HG02759 (cell line): Measurements from ENCODE around the gene EMC6.

Source experiments
- ATAC-seq: cut with Tn5 transposase; IDR thresholded peaks from one replicate; pipeline ENCODE4 v1.9.1; 2021; ENCODE audit warnings: mild to moderate bottlenecking, moderate library complexity; ENCODE audit not compliant: unreplicated experiment

The EMC6 gene

DNA sequence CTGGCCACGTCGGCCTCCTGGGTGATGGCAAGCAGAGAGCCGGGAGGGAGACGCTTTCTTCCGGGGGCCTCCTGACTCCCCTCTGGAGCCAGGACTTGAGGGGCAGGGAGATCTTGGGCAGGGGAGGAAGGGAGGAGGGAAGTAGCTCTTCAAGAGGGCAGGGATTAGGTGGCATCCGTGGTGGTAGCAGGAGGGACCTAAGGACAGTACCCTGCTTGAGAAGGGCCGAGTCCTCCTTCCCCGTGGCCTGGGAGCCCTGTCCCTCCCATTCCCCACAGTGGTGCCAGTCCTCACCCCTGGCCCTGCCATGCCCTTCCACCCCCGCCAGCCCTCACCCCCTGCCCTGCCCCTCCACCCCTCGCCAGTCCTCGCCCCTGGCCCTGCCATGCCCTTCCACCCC, 12.8 kb upstream of the EMC6 start:
- ATAC-seq = no peak

GRCh38 chr17:3656353-3656752, 12.3 kb upstream of the EMC6 start:
- no peak for ATAC-seq

DNA sequence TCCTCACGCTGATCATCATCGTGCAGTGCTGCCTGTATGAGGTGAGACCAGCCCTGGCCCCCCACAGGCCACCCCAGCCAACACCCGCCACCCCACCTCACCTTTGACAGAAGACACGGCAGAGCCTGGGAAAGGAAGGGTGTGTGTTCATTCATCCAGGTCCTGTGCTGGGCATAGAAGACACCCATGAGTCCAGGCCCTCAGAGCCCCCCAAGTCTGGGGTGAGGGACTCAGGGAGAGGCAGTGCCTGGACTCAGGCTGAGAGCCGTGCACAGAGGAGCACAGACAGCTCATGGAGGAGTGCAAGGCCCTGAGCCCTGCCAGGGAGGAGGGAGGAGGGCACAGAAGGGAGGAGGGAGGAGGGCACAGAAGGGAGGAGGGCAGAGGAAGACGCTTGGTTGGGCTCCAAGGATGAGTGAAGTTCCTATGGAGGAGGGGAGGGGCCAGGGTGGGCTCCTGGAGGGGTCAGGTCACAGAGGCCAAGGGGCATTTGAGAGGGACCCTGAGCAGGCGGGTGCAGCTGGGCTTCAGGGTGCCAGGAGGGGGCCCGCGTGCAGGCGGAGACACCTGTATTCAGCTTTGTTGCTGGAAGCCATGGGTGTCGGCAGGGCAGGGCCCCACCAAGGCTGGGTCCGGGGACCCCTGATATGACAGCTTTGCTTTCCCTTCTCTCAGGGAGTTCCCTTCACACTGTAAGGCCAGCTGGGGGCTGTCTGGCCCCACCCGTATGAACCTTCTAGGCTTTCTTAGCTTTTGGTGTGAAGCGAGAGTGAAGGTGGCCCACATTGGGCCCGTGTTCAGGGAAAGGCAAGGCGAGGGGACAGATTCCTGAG, 11.6 kb upstream of the EMC6 start:
- ATAC-seq = no peak

- ATAC-seq = no peak
These were observed 11.1 kb upstream of the EMC6 start for GRCh38 chr17:3657588-3657869.

- ATAC-seq = no peak
These were observed 10.5 kb upstream of the EMC6 start for GRCh38 chr17:3657874-3658783.

- no peak for ATAC-seq
These were observed 9.7 kb upstream of the EMC6 start for GRCh38 chr17:3658784-3659449.

DNA sequence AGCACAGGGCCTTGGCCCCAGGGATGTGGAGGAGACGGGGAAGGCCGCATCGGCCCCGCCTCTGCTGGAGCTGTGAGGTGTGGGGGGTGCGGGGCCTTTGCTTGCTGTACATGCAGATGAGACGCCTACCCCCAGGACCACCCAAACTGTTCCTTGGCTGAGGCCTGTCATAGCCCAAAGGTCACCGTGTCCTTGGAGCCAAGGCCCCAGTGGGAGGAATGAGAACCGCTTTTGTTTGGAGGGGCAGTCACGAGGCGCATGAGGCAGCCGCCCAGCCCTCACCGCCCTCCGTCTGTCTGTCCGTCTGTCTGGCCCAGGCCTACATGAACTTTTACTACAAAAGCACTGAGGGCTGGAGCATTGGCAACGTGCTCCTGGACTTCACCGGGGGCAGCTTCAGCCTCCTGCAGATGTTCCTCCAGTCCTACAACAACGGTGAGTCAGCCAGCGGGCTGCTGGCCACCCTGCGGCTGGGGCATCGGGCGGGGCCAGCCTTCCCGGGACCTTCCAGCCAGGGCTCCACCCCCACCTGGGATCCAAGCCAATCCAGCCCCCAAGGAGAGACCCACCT, 9.0 kb upstream of the EMC6 start:
- ATAC-seq = no peak

- ATAC-seq = no peak
These were observed 8.2 kb upstream of the EMC6 start for GRCh38 chr17:3660311-3660891.

GRCh38 chr17:3663102-3664011, 5.3 kb upstream of the EMC6 start:
- no peak for ATAC-seq

- no peak for ATAC-seq
These were observed 2.8 kb upstream of the EMC6 start for GRCh38 chr17:3665834-3666233.

DNA sequence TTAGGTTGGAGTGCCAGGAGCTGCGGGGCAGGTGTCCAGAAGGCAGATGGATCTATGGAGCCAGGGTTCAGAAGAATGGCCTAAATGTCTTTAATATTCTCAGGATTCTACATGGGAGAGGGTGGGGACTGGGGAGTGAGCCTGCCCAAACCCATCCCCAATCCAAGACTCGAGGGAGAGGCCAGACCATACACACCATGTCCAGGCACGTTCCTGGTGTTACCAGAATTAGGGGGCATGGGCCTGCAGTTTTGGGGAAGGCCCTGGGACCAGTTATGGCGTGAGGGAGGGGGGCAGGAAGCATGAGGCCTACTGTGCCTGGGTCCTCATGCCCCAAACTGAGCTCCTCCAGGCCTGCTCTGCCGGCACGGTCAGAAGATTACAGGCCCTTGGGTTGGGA, 2.1 kb upstream of the EMC6 start:
- no peak for ATAC-seq

DNA sequence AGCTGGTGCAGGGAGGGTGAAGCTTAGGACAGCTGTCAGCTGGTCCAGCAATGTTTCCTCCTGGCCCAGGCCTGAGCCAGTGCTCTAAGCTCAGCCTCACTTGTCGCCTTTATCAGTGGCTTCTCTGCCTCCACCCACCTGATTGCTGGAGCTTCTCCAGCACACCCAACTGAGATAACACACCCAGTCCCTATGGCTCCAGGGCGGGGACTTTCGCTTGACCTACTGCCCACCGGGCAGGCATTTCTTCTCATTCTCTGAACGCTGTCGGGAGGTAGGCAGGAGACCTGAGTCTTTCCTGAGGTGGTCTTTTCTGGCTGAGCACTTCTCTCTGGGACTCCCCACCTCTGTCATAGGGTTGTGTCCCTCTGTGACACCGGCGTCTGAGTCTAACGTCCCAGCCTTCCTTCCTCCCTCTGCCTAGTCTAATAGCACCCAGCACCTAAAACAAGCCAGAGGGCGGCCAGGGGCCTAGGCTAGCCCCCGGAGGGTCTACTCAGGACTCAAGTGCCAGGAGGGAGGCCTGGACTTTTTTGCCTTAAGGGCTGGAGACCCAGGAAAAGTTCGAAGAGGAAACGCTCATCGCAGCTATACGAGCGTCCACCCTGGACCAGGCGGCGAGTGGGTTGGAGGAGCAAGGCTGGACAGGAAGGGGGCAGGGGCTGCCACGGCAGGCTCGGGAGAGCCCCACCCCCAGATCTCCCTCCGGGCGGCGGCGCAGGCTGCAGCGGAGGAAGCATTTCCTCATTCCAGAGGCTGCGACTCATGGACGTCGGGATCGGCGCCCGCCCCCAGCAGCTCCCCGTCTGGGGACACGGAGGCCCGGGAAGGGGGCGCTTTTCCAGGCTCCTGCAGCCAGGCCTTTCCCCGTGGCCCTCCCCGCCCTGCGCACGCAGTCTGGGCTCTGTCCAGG, 990 bp upstream of the EMC6 start:
- ATAC-seq = peak; percentile 3

DNA sequence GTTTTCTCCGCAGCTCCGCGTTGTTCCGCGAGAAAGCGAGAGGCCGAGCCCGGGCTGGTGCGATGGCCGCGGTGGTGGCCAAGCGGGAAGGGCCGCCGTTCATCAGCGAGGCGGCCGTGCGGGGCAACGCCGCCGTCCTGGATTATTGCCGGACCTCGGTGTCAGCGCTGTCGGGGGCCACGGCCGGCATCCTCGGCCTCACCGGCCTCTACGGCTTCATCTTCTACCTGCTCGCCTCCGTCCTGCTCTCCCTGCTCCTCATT, 404 bp downstream of the EMC6 start:
- peak; percentile 3 for ATAC-seq

- no peak for ATAC-seq
These were observed 936 bp downstream of the EMC6 start for GRCh38 chr17:3669548-3669947.

DNA sequence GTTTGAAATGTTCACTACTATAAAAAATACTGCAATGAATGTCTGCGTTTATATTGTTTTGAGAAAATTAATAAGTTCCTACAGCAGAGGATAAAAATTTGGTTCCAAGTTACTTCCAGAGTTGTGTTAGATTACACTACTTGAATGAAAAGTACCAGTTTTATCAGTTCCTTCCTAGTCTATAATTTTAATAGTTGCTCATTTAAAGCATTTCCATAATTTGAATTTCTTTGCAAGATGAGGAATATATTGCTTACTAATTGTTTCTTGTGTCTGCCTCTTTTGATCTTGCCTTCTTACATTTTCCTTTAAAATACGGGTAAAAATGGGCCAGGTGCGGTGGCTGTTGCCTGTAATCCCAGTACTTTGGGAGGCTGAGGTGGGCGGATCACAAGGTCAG, 4.0 kb downstream of the EMC6 start:
- no peak for ATAC-seq

DNA sequence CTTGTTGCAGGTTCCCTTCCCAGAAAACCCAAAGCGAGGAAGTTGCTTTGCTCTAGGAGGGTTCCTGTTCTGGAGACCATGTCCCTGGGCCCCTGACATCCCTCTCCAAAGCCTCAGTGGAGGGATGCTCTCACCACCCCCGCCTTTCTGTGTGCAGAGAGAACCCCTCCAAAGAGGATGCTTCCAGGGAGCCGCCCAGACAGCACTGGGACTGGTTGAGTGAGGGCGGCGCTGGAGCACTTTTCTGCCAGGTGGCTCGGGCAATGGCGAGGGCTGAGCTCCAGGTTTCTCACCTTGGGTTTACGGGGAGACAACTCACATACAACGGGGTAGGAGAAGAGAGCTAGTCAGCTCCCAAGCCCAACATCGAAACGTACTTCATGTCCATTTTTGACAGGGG, 7.3 kb downstream of the EMC6 start:
- ATAC-seq = no peak

GRCh38 chr17:3678095-3678820, 9.6 kb downstream of the EMC6 start:
- ATAC-seq = no peak

DNA sequence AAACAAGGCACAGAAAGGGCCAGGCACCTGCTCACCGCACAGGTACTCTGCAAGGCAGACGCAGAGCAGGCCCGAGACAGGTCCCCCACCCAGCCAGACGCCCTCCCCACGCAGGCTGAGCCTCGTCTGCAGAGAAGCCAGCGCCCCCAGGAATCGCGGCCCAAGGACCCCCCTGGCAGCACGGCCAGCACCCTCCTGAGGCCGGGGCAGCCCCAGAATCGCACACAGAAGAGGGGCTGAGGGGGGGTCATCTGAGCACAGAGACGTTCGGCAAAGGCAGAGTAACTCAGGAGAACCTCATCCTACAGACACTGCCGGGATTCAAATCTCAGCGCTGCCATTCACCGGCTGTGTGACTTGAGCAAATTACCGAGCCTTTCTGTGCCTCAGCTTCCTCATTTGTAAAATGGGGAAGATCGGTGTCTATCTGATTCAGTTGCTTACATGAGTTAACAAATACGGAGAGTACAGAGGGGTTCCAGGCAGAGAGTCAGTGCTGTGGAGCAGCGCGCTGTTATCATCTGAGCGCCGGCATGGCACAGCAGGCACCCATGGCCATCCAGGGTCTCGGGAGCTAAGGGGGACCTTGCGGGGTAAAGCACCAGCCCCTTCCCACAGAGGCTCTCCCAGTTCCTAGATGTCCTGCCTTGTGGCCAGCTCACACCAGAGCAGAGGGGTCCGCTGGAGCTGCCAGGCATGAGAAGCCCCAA, 10.4 kb downstream of the EMC6 start:
- no peak for ATAC-seq
